BLaER1 (cell line): ENCODE measurements around the gene GJC1.

ENCODE experiments used
- H3K27ac ChIP-seq: shearing (Covaris generic); formaldehyde crosslinking; 2 replicates; pipeline ENCODE4 v1.8.1; 2022
- H3K27me3 ChIP-seq: shearing (Covaris generic); formaldehyde crosslinking; 2 replicates; pipeline ENCODE4 v1.8.1; 2022
- H3K36me3 ChIP-seq: shearing (Covaris generic); formaldehyde crosslinking; 2 replicates; pipeline ENCODE4 v1.8.1; 2022
- H3K4me1 ChIP-seq: shearing (Covaris generic); formaldehyde crosslinking; 2 replicates; pipeline ENCODE4 v1.8.1; 2022
- H3K4me2 ChIP-seq: shearing (Covaris generic); formaldehyde crosslinking; 2 replicates; pipeline ENCODE4 v1.8.1; 2022
- H3K4me3 ChIP-seq: shearing (Covaris generic); formaldehyde crosslinking; 2 replicates; pipeline ENCODE4 v1.8.1; 2022
- H3K9ac ChIP-seq: shearing (Covaris generic); formaldehyde crosslinking; 2 replicates; pipeline ENCODE4 v1.8.1; 2022
- H3K9me3 ChIP-seq: shearing (Covaris generic); formaldehyde crosslinking; 2 replicates; pipeline ENCODE4 v1.8.1; 2022
- H4K20me1 ChIP-seq: shearing (Covaris generic); formaldehyde crosslinking; 2 replicates; pipeline ENCODE4 v1.8.1; 2022
- Cebpa-rat ChIP-seq: shearing (Covaris generic); IDR thresholded peaks from 2 replicates; pipeline ENCODE4 v1.8.1; 2022

Gene GJC1

GRCh38 chr17:44749076-44749979 is 80.8 kb downstream of the GJC1 start:
- no peak overlapping the region for H3K4me2 ChIP-seq
- H3K27me3 ChIP-seq: no peaks in the 10 kb centered on the region
- H4K20me1 ChIP-seq: no peaks in the 10 kb centered on the region
- H3K4me1 ChIP-seq: peaks cover 13% of the 10 kb centered on the region
- no peak overlapping the region for H3K4me3 ChIP-seq
- no peak for TF ChIP-seq Cebpa-rat
- peaks cover 73% of the 10 kb centered on the region for H3K36me3 ChIP-seq
- H3K9me3 ChIP-seq: no peaks in the 10 kb centered on the region
- no peak overlapping the region for H3K9ac ChIP-seq
- no peak overlapping the region for H3K27ac ChIP-seq
